Inflammatory macrophage treated with lipopolysaccharide for 1 hour (primary cell): ENCODE data around the gene FAM193A.
A peak's percentile ranks its signal among the peaks of the same experiment; 100 is the strongest.
"Not testable (repeated sequence)": the region's sequence is repeated elsewhere in the genome, so short reads cannot be mapped to it uniquely, and the experiment has no call there.

Experiments used
- DNase-seq, 2 donors: peaks; one replicate each; pipeline ENCODE4 v3.0.0-alpha.2; 2020 to 2022

Gene FAM193A, protein sequence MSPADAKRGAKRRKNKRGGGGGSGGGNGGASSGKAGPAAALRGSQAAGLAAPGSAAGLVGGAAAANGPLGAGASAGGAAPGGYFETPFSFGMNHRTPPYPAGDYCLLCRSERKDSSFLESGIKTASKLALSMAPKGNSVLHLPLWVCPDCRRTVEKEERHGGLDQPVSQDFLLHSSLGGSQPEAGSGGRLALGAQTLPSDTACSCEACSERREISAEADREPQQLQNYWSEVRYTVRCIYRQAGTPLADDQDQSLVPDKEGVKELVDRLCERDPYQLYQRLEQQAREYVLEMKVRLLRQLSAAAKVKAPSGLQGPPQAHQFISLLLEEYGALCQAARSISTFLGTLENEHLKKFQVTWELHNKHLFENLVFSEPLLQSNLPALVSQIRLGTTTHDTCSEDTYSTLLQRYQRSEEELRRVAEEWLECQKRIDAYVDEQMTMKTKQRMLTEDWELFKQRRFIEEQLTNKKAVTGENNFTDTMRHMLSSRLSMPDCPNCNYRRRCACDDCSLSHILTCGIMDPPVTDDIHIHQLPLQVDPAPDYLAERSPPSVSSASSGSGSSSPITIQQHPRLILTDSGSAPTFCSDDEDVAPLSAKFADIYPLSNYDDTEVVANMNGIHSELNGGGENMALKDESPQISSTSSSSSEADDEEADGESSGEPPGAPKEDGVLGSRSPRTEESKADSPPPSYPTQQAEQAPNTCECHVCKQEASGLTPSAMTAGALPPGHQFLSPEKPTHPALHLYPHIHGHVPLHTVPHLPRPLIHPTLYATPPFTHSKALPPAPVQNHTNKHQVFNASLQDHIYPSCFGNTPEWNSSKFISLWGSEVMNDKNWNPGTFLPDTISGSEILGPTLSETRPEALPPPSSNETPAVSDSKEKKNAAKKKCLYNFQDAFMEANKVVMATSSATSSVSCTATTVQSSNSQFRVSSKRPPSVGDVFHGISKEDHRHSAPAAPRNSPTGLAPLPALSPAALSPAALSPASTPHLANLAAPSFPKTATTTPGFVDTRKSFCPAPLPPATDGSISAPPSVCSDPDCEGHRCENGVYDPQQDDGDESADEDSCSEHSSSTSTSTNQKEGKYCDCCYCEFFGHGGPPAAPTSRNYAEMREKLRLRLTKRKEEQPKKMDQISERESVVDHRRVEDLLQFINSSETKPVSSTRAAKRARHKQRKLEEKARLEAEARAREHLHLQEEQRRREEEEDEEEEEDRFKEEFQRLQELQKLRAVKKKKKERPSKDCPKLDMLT (N-terminal part only)

DNA sequence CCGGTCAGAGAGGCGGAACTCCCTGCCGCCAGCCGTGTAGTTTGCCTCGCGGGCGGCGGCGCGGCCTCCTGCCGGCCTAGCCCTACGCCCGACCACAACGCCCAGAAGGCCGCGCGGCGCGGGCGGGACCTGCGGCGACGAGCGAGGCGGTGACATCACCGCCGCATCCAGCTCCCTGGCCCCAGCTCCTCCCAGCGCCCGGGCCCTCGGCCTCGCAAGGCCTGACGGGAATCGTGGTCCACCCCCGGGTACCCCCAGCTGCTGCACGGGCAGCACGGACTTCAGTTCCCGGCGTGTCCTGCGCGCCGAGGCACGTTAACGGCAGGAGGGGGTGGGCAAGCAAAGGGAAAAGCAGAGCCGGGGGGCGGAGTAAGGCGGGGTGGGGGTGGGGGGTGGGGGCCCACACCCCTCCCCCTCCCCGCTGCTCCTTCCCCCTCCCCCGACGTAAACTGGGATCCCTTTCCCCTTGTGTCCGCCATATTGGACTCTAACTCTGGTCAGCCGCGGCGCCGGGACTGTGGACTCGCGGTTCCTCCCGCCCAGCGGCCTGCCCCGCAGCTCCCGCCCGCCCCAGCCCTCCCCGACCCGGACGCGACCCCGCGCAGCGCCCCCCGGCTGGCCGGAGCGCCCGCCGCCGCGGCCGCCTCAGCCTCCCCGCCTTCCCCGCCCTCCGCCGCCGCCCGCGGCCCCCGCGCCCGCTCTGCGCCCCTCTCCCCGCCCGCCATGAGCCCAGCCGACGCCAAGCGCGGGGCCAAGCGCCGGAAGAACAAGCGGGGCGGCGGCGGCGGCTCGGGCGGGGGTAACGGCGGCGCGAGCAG, at the start of gene FAM193A:
FAM193A (plus strand) TSS at position 455 of the 818 bp plus-strand sequence; CDS start at position 724, 269 bp downstream.
- DNase-seq, result peak; percentile 97 to 99

DNA sequence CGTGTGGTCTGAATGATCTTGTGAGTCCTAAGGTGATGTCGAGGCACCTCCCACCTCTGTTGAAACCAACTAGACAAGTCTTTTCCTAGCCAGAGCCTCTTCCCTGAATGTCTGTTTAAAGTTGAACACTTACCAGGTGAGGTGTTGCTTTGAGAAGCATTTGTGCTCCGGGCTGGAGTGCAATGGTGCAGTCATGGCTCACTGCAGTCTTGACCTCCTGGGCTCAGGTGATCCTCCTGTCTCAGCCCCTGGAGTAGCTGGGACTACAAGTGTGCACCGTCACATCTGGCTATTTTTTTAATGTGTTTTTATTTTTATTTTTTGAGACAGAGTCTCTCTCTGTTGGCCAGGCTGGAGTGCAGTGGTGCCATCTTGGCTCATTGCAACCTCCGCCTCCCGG, 49.5 kb upstream of the FAM193A start:
- no peak for DNase-seq

DNA sequence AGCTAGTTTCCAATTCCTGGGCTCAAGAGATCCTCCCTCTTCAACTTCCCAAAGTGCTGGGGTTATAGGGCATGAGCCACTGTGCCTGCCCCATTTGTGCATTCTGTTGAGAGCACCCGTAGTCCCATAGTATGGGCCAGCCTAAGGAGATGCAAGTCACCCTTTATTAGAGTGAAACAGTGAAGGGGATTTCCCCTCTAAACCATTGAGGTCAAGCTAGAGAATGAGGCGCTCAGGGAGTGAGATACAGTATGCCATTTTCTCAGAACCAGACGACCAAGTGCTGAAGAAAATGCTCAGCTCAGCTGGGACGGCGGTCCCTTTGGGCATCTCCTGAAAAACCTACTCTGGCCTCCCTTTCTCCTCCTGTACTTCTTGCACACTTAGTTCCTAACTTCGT, 48.8 kb upstream of the FAM193A start:
- peak in 1 of 2 donors; percentile 28 for DNase-seq

DNA sequence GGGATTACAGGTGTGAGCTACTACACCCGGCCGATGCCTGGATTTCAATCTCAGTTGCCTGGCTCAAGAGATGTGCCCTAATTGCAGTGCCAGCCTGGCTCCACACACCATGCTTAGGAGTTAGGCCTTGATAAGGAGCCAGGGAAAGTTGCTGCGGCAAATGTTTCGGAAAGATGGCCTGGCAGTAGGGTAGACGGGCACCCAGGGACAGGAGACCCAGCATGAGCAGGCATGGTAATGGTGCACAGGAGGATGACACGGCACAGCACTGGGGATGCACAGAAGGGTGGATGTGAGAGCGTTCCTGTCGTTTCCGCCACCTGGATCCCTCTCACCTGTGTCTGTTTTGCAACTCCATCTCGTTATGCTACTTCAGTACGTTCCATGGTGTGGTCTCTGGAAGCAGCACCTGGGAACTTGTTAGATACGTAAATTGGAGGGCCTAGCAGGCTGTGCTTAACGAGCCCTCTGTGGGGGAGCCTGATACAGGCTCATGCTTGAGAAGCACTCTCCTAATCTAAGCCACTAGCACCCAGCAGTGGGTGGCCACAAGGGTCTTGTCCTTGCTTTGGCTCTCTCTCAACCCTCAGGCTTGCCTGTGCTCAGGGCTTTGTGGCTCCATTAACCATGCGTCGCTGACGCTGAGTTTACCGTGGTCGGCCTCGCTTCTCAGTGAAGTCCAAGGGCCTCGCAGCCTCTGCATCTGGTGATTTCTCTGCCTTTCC, 47.2 kb upstream of the FAM193A start:
- no peak for DNase-seq

DNA sequence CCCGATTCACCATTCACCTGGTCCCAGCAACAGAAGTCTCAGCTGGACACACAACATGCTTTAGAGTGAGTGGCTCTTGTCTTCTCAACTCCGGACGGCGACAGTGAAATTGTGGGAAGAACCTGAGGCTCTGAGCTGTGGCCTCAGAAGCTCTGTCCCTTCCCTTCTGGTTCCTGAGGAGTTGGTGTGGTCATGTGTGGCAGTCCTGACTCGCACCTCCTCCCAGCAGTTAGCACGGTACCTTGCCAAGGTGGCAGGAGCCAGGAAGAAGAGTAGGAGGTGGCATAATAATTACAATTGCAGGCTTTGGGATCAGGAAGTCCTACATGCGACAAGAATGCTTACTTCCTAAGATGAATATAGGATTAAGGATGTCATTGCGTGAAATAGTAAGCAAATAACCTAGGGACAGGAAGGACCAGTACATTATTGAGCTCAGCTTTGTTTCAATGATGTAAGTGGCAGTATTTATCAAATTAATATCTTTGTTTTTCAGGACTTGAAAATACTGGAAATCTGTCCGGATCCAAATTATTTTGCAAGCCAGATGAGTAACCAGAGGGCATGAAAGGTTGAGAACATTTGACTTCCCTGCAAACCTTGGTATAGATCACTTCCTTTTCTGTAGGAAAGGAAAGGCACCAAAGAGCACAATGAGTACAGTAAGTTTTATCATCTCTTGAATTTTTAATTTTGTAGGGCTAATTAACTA, 46.5 kb upstream of the FAM193A start:
- peak in 1 of 2 donors; percentile 20 for DNase-seq

DNA sequence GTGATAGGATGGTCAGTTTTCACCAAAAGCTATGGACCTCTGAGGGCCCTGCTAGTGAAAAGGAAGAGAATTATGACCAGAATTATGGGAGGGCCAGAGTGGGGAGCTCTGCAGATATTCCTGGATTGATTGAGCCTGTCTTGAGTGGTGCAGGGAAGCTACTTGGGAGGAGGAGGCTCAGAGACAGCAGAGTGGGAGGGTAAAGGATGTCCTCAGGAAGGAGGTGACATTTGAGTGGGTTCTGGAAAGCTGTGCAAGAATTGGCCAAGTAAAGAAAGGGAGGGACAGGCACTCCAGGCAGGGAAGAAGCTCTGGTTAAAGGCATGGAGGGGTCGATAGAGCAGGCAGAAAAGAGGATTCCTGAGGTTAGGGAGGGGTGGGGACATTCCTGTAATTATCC, 43.5 kb upstream of the FAM193A start:
- no peak for DNase-seq

DNA sequence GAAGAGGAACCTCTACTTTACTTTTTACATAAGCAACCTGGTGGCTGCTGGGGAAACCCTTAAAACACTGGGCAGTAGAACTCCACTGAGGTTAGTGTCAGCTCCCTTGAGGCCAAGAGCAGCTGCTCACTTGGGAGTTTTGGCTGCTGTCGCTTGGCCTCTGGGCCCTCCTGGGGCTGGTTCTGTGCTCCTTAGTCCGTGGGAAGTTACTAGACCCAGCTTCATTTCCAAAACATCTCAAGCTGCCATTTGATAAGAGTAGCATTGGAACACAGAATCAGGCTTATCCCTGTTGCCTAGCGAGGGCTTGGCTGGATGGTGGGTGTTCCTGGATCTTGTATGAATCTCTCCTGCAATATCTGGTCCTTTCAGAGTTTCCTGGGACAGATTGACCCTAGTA, 41.5 kb upstream of the FAM193A start:
- DNase-seq, result no peak

DNA sequence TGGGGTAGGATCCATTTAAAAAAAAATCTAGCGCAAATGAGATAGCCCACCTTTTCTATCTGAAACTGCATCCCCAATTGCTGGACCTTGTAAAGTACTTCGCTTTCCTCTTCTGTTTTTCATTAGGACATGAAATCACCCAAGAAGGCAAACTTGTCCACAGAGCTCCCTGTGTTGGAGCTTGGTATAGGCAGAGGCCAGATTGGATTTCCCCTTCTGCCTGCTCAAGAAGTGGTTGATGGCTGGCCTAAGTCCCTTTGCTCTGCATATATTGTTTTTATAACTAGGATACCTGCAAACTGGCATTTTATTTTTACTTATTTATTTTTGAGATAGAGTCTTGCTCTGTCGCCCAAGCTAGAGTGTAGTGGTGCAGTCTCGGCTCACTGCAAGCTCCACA, 39.1 kb upstream of the FAM193A start:
- DNase-seq, result no peak

DNA sequence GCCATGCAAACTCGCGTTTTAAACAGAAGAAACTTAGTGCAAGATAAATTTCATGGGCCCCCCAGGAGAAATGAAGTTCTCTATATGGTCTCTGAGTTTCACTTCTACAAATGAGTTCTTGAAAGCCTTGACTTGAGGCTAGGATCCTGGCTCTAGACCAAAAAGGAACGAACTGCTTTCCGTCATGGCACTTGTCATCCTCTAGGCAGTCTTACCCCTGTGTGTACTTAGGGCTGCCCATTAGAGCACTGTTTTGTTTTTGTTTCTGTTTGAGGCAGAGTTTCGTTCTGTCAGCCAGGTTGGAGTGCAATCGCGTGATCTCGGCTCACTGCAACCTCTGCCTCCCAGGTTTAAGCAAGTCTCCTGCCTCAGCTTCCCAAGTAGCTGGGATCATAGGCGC, 38.5 kb upstream of the FAM193A start:
- DNase-seq, result peak; percentile 69 to 80

DNA sequence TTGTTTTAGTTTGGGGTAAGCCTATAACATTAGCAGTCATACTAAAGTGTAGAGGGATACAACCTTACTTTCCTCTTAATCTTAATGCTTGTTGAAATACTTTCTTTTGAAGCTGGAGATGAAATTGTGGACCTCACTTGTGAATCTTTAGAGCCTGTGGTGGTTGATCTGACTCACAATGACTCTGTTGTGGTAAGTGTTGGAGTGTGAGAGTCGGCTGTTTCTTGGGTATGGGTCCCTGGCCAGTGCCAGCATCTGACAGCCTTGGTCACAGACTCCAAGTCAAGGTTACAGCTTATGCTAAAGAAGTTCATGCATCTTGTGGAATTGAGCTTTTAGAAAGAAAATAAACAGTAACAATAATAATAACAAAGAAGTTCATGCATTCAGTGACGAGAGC, 35.9 kb upstream of the FAM193A start:
- DNase-seq, result no peak

DNA sequence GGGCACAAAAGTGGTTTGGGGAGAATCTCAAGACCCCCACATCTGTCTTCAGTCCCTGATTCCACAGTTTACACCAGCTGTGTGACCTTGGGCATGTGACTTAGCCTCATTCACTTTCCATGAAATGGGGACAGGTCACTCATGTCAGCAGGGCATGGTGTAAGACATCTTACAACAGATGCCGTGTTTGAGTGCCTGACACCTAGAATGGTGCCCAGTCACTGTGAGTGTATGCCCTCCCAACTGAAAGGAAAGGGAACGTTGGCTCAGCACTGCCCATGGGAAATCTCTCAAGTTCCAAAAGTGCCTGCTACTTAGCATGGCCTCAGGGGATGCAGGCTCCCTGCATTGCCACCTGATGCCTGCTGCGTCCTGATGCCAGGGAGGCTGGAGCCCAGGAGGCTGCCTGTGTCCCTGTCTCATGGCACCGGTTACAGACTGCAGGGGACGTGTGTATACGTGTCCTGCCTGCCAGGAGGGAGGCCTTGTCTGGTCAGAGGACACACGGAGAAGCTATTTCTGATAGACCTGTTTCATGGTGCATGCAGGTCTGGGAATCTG, 35.3 kb upstream of the FAM193A start:
- DNase-seq, result no peak

DNA sequence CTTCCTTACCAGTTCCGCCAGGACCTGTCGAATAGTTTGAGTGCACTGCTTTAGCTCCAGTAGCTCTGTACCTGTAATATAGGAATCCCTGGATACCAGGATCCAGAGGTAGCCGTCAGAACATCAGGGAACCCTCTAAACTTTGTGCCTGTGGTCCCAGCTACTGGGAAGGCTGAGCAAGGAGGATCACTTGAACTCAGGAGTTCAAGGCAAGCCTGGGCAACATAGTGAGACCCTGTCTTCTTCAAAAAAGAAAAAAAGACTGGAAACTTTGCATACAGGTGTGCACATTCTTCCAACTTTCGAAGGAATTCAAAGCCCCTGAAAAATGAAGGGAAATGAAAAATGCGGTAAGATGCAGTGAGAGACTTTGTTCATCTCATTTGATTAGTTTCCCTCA, 32.6 kb upstream of the FAM193A start:
- DNase-seq, result no peak

DNA sequence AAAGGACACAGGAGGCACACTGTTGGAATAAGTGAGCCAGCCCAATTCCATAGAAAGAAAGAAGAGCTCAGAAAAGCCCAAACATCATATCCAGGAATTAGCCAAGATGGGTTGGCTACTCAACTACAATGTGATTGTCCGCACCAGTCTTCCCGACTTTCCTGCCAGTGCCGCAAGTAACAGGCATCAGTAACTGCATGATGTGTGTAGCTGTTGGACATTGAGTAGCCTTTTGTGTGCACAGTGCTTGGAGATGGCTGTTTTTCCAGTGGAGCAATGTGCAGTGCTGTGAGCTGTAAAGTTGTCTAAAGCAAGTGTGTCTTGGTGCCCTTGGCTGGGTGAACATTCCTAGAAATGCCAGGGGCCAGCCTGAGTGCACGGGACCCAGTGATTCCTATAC, 29.2 kb upstream of the FAM193A start:
- DNase-seq, result no peak

DNA sequence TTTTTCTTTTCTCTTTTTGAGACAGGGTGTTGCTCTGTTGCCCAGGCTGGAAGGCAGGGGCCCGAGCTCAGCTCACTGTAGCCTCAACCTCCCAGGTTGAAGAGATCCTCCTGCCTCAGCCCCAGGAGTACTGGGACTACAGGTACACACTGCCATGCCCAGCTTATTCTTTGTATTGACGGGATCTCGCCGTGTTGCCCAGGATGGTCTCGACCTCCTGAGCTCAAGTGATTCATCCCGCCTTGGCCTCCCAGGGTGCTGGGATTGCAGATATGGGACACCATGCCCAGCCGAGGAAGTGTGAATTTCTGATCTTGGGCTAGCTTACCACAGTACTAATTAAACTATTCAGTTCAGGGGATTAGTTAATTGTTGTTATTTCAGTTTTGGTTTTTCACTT, 28.6 kb upstream of the FAM193A start:
- DNase-seq, result no peak

DNA sequence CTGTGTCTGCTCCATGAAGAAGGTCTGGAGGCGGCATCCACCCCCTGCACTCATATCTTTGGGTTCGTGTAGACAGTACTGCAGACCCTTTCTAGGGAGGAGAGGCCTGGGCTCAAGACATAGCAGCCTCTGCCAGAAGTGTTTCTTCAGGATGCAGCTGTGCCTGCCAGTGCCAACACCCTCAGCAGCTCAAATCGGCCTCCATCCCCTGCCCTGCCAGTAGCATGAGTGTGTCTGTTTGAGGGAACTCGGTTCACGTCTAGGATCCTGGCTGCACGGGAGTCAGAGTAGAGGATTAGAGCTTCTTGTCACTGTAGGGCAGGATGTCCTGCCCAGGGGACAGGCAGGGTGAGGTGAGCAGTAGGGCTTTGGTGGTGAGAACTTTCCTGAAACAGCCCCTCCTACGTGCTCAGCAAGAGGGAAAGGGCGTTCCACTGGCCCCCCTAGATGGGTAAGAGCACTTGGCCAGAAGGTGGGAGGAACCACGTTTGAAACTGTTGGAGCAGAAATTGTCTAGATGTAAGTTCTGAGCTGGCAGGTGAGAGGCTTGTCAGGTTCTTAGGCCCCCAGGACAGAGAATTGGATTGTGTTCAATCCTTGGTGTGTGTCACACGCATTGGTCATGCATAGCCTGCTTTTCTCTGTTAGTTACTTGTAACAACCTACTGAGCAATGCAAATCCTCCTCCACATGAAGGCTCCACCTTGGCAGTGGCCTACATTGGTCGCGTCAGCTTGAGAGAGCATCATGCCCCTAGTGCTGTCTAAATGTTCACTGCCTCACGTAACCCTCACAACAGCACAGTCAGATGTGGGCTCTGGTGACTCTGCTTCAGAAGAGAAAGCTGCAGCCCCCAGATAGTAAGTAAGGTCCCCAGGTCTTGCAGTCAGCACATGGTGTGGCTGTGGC, 25.8 kb upstream of the FAM193A start:
- DNase-seq, result no peak

DNA sequence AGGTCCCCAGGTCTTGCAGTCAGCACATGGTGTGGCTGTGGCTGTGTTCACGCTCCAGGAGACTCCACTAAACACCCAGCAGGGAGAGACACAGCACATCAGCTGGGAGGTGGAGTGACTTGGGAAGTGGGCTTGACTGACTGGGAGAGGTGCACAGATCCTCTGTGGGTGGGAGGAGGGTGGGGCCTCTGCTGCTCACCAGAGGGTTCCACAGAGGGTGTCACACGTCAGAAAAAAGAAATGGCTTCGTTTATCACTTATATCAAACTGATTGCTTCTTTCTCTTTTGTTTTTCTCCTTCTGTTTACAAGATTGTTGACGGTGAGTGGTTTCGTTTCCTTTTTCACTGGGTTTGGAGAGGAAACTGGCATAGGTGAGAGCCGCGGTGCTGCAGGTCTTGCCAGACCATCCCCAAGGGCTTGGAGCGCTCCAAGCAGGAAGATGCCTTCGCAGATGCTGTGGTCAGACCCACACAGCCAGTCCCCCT, 24.8 kb upstream of the FAM193A start:
- DNase-seq, result no peak

DNA sequence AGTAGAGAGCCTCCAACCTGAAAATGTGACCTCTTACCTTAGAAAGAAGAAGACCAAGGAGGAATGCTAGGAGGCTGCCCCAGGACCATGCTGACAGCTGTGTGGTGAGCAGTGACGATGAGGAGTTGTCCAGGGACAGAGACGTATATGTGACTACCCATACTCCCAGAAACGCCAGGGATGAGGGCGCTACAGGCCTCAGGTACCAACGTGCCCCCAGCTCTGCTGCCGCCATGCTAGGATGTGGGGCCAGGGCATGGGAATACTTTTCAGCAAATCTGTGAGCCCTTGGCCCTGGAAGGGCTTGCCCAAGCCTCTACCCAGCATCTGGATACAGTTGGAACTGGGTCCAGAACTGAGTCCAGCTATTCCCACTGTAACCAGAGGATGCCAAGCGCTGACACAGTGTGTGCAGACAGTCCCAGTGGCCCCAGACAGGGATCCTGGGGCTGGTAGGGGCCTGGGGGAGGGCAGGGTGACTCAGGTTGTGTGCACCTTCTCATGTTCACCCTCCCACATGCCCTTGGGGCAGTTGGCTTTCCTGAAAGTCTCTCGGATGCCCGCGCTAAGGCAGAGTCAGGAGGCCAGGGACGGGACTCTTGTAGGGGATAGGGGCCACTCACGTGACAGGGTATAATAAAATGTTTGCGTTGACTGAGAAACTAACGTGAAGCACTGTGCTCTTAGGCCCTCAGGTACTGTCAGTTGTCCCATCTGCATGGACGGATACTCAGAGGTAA, 23.9 kb upstream of the FAM193A start:
- no peak for DNase-seq

DNA sequence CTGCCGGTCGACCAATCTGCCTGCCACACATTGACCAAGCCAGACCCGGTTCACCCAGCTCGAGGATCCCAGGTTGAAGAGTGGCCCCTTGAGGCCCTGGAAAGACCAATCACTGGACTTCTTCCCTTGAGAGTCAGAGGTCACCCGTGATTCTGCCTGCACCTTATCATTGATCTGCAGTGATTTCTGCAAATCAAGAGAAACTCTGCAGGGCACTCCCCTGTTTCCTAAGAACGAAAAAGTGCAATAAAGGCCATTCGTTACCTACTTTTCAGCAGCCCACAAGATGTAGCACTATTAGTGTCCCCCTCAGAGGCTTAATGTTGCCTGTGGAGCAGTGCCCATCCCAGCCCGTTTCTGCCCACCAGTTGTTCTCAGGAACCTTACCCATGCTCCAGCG, 22.3 kb upstream of the FAM193A start:
- DNase-seq, result not testable (repeated sequence)

DNA sequence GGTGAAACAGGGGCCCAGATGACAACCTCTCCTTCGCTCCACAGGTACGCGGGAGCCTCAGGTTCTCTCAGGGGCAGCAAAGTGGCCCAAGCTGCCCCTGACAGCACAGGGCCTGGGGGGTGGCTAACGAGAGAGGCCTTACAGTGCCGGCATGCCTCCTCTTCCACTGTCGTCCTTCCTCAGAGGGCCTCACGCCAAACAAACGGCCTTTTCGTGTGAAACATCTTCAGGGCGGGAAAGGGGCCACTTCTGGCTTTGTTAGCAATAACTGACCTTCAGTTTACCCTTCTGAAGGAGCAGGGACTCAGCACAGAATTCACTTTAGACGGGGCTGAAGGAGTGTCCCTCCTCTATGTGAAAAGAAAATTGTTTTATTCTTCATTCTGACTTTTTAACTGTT, 21.5 kb upstream of the FAM193A start:
- not testable (repeated sequence) for DNase-seq
